ENCODE data around the gene FBXL16.
A peak's percentile ranks its signal among the peaks of the same experiment; 100 is the strongest.

FBXL16 gene

GRCh38 chr16:676913-677312 lies 28.7 kb downstream of the FBXL16 start:
- no peak for DNase-seq (ENCODE audit: low read depth)

- no peak for DNase-seq (ENCODE audit: low read depth)
These were observed 29.1 kb downstream of the FBXL16 start for GRCh38 chr16:676565-676902.

GRCh38 chr16:675884-676564 lies 29.6 kb downstream of the FBXL16 start:
- DNase-seq (ENCODE audit: low read depth), result no peak

- no peak for DNase-seq (ENCODE audit: low read depth)
These were observed 30.4 kb downstream of the FBXL16 start, which contains the start of gene RHBDL1 for GRCh38 chr16:674968-675883. Gene RHBDL1 (plus strand): TSS chr16:675671. CDS start chr16:675791, 120 bp downstream.

GRCh38 chr16:674214-674881 lies 31.3 kb downstream of the FBXL16 start:
- no peak for DNase-seq (ENCODE audit: low read depth)

GRCh38 chr16:673399-673991 lies 32.1 kb downstream of the FBXL16 start:
- DNase-seq (ENCODE audit: low read depth), result no peak

GRCh38 chr16:672851-673250 lies 32.8 kb downstream of the FBXL16 start:
- DNase-seq (ENCODE audit: low read depth), result no peak

- DNase-seq (ENCODE audit: low read depth), result no peak
These were observed 33.2 kb downstream of the FBXL16 start for GRCh38 chr16:672371-672770.

- no peak for DNase-seq (ENCODE audit: low read depth)
These were observed 34.1 kb downstream of the FBXL16 start for GRCh38 chr16:671353-672131.

GRCh38 chr16:670485-671352 lies 34.9 kb downstream of the FBXL16 start:
- DNase-seq (ENCODE audit: low read depth), result no peak

GRCh38 chr16:669666-670065 lies 35.9 kb downstream of the FBXL16 start:
- DNase-seq (ENCODE audit: low read depth), result no peak

- DNase-seq (ENCODE audit: low read depth), result no peak
These were observed 37.0 kb downstream of the FBXL16 start for GRCh38 chr16:668519-669171.

GRCh38 chr16:667780-668518 lies 37.7 kb downstream of the FBXL16 start, which contains the start of gene RHOT2:
Gene RHOT2 (plus strand): TSS chr16:668132. CDS start chr16:668200, 68 bp downstream.
- peak; percentile 93 for DNase-seq (ENCODE audit: low read depth)

- no peak for DNase-seq (ENCODE audit: low read depth)
These were observed 38.4 kb downstream of the FBXL16 start for GRCh38 chr16:667113-667779.

- DNase-seq (ENCODE audit: low read depth), result no peak
These were observed 39.0 kb downstream of the FBXL16 start for GRCh38 chr16:666572-666971.

- DNase-seq (ENCODE audit: low read depth), result no peak
These were observed 43.0 kb downstream of the FBXL16 start for GRCh38 chr16:662597-662996.

GRCh38 chr16:662095-662494 lies 43.5 kb downstream of the FBXL16 start:
- DNase-seq (ENCODE audit: low read depth), result no peak

GRCh38 chr16:661184-661821 lies 44.3 kb downstream of the FBXL16 start:
- DNase-seq (ENCODE audit: low read depth), result no peak

All from activated T-helper 9 cell treated with anti-CD3 and anti-CD28 coated beads, Interleukin-2, amount 50 U/mL, for 16 hours (primary cell).